ENCODE results near the gene XPR1.

The XPR1 gene

DNA sequence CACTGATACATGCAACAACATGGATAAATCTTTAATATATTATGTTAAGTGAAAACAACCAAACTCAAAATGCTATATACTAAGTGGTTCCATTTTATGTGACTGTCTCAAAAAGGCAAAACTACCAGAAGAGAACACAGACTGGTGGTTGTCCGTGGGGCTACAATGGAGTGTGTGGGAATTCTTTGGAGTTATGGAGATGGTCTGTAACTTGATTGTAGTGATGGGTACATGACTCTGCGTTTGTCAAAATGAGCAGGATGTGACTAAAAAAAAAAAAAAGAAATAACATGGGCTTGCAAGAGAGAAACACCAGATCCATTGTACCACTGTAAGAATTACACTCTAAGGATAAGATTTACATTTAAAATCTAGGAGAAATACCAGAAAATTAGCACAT, 228.7 kb downstream of the XPR1 start:
- no peaks in the 10 kb centered on the region for H3K27me3 ChIP-seq (ENCODE audit: low read depth)
- peaks cover 27% of the 10 kb centered on the region for H3K4me1 ChIP-seq
- H3K4me3 ChIP-seq: no peak overlapping the region
- no peaks in the 10 kb centered on the region for H3K36me3 ChIP-seq (replicated peaks)
- in situ Hi-C loops (cut with MboI; ENCODE audit: low sequenced_read_pairs): loop anchor here (25.0 kb wide), 1 partner anchor 223 kb away; the partner anchor contains the start of gene XPR1
- DNase-seq (ENCODE audit: low spot score in 2 of 2): no peak
- no peaks in the 10 kb centered on the region for H3K9me3 ChIP-seq

DNA sequence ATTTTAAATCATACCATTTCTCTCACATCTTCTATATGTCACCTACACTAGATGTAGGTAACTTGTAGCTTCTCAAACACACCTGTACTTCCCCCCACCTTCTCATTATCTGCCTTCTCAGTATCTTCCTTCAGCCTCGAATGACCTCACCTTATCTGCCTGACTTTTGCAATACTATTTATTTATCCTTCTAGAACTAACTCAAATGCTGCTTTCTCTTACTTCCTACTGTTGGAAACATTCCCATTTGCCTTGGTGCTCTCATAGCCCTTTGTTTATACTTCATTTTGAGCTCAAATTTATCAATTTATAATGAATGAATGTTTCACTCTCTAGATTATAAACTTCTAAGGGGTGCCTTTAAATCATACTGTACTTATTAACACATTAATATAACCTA, 230.5 kb downstream of the XPR1 start:
- no peak for DNase-seq (ENCODE audit: low spot score in 2 of 2)
- no peaks in the 10 kb centered on the region for H3K9me3 ChIP-seq
- in situ Hi-C loops (cut with MboI; ENCODE audit: low sequenced_read_pairs): loop anchor here (25.0 kb wide), 1 partner anchor 225 kb away; the partner anchor contains the start of gene XPR1
- no peaks in the 10 kb centered on the region for H3K27me3 ChIP-seq (ENCODE audit: low read depth)
- no peak overlapping the region for H3K4me3 ChIP-seq
- peaks cover 18% of the 10 kb centered on the region for H3K4me1 ChIP-seq
- H3K36me3 ChIP-seq (replicated peaks): no peaks in the 10 kb centered on the region

DNA sequence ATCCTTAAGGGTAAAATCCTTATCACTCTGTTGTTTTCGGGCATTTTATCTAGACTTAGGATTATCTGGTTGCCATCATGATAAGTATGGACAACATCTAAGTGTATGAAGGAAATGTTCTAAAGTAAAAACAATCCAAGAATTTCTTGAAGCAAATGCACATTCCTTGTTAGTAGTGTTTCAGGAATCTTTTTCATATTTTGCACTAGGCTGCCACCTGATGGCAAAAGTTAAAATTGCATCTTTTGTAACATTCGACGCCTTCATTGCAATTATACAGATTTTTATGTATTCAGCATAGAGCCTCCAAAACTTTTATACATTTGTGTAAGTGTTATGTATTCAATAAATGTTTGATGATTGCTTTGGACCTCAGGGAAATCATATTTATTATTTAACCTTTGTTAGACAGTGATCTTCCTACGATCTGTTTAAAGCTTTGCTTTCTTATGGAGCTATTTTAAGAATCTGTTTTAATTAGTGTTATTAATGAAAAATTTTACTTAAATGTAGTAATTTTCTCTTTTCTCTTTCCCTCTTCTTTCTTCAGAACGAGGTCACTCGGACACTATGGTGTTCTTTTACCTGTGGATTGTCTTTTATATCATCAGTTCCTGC, 231.4 kb downstream of the XPR1 start:
- in situ Hi-C loops (cut with MboI; ENCODE audit: low sequenced_read_pairs): loop anchor here (25.0 kb wide), 1 partner anchor 226 kb away; the partner anchor contains the start of gene XPR1

DNA sequence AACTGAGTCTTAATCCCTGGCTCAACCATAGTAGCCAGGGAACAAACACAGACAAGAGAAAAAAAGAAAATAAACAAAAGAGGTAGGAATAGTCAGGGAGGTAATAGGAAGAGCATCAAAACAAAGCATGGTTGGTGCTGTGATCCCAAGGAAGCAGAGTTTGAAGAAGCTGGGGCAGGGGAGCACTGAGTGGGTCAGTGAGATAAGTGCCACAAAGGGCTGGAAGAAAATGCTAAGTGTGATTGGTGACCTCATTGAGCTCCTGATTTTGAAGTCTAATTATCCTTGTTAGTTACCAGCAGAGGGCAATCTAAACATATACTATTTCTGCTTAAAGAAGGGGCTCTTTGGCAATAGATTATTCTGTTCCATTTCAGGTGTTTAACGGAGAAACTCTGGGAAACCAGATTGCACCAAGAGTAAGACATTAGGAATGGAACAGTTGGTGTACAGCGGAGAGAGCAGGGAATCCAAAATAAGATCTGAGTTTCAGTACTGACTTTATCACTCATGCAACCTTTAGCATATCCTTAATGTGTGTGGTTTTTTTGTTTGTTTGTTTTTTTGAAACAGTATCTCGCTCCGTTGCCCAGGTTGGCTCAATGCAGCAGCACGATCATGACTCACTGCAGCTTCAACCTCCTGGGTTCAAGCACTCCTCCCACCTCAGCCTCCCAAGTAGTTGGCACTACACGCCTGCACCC, 250.1 kb downstream of the XPR1 start:
- in situ Hi-C loops (cut with MboI; ENCODE audit: low sequenced_read_pairs): loop anchor here (5.0 kb wide), 1 partner anchor 265 kb away; no protein-coding TSS in a partner anchor
- no peaks in the 10 kb centered on the region for H3K27me3 ChIP-seq (ENCODE audit: low read depth)
- peak in 1 of 2 experiments; percentile 67 for DNase-seq (ENCODE audit: low spot score in 2 of 2)
- no peak overlapping the region for H3K4me3 ChIP-seq
- H3K4me1 ChIP-seq: no peaks in the 10 kb centered on the region
- H3K36me3 ChIP-seq (replicated peaks): no peaks in the 10 kb centered on the region
- no peaks in the 10 kb centered on the region for H3K9me3 ChIP-seq

More for the DNA sequence above, 231.4 kb downstream of the XPR1 start:
- Histone ChIP-seq H3K9me3 (no peaks in the 10 kb centered on the region), H3K4me1 (peaks cover 18% of the 10 kb centered on the region), H3K27me3 (ENCODE audit: low read depth) (no peaks in the 10 kb centered on the region), H3K36me3 (replicated peaks) (no peaks in the 10 kb centered on the region), H3K4me3 (no peak overlapping the region)
- peak; percentile 54 to 61 for DNase-seq (ENCODE audit: low spot score in 2 of 2)

DNA sequence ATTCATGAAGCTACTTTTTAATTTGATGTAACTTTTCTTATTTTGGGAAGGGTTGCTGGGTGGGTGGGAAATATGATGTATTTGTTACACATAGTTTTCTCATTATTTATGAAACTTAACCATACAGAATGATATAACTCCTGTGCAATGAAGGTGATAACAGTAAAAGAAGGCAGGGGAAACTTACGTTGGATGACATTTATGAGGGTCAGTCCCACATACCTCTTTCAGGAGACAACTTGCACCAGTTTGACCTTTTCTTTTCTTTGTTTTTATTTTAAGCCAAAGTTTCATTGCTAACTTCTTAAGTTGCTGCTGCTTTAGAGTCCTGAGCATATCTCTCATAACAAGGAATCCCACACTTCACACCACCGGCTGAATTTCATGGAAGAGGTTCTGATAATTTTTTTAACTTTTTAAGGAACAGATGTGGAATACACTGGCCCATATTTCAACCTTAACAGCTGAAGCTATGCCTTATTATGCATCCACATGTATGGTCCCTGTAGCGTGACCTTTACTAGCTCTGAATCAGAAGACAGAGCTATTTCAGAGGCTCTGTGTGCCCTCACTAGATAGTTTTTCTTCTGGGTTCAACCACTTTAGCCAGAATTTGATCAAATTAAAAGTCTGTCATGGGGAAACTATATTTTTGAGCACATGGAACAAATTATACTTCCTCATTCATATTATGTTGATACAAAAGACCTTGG, 252.9 kb downstream of the XPR1 start:
- Histone ChIP-seq H3K4me3 (no peak overlapping the region), H3K27me3 (ENCODE audit: low read depth) (no peaks in the 10 kb centered on the region), H3K4me1 (0 out of 2 replicates have a peak, but pooled peaks cover 2% of the 10 kb centered on the region), H3K36me3 (replicated peaks) (no peaks in the 10 kb centered on the region), H3K9me3 (no peaks in the 10 kb centered on the region)
- in situ Hi-C loops (cut with MboI; ENCODE audit: low sequenced_read_pairs): loop anchor here (5.0 kb wide), 1 partner anchor 263 kb away; no protein-coding TSS in a partner anchor
- DNase-seq (ENCODE audit: low spot score in 2 of 2): no peak

DNA sequence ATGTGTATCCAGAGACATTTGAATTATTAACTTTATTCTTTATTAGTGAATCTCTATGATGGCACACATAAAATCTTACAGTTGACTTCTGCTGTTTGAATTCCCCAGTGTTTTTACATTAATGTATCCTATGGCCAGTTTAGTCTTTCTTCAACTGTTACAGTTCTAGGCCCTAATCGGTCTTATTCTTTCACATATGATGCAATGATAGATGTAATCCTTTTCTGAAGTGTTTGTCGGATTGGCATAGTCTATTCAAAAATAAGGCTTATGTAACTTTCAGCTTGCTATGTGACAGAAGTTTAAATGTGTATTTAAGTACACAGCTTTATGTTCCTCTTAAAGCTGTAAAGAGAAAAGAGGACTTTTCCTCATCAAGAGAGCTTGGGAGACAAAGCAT, 254.5 kb downstream of the XPR1 start:
- no peak overlapping the region for H3K4me3 ChIP-seq
- no peak for DNase-seq (ENCODE audit: low spot score in 2 of 2)
- H3K9me3 ChIP-seq: no peaks in the 10 kb centered on the region
- H3K27me3 ChIP-seq (ENCODE audit: low read depth): no peaks in the 10 kb centered on the region
- 0 out of 2 replicates have a peak, but pooled peaks cover 2% of the 10 kb centered on the region for H3K4me1 ChIP-seq
- H3K36me3 ChIP-seq (replicated peaks): no peaks in the 10 kb centered on the region
- in situ Hi-C loops (cut with MboI; ENCODE audit: low sequenced_read_pairs): no loop called here

DNA sequence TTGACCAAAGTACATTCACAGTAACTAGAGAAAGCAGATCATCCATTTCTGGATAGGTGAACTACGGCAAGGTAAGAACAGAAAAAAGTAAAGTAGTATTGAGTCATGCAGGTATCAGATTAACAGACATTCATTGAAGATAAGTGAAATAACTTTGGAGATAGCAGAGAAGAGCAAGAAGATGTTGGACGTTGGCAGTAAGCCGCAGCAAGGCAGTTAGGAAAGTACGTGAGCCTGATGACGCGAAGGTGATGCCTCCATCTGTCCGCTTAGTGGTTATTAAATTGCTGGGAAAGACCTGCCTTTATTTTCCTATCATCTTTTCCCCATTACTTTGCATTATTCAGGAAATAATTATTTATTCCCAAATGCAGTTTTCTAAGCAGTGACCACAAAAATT, 256.0 kb downstream of the XPR1 start:
- Histone ChIP-seq H3K27me3 (ENCODE audit: low read depth) (no peaks in the 10 kb centered on the region), H3K9me3 (no peaks in the 10 kb centered on the region), H3K36me3 (replicated peaks) (no peaks in the 10 kb centered on the region), H3K4me1 (0 out of 2 replicates have a peak, but pooled peaks cover 2% of the 10 kb centered on the region), H3K4me3 (no peak overlapping the region)
- DNase-seq (ENCODE audit: low spot score in 2 of 2): no peak
- in situ Hi-C loops (cut with MboI; ENCODE audit: low sequenced_read_pairs): no loop called here

DNA sequence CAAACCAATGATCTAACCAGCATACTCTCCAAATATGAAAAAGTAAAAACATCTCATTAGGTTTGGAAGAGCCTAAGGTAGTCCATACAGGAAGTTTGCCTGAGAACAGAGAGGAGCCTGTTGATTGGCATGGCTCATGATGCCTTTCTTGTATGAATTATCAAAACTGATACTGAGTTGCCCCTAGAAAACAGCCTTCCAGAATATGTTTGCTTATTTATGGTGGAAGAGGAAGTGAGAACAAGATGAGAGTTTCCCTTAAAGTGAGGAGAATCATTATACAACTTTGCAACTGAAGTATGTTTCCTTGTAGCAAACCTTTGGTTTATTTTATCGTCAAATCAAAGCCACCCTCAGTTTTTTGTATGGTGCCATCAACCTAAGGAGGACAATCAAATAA, 257.0 kb downstream of the XPR1 start:
- H3K27me3 ChIP-seq (ENCODE audit: low read depth): no peaks in the 10 kb centered on the region
- H3K4me1 ChIP-seq: 0 out of 2 replicates have a peak, but pooled peaks cover 2% of the 10 kb centered on the region
- no peak overlapping the region for H3K4me3 ChIP-seq
- no peaks in the 10 kb centered on the region for H3K9me3 ChIP-seq
- H3K36me3 ChIP-seq (replicated peaks): no peaks in the 10 kb centered on the region
- in situ Hi-C loops (cut with MboI; ENCODE audit: low sequenced_read_pairs): no loop called here
- DNase-seq (ENCODE audit: low spot score in 2 of 2): no peak

DNA sequence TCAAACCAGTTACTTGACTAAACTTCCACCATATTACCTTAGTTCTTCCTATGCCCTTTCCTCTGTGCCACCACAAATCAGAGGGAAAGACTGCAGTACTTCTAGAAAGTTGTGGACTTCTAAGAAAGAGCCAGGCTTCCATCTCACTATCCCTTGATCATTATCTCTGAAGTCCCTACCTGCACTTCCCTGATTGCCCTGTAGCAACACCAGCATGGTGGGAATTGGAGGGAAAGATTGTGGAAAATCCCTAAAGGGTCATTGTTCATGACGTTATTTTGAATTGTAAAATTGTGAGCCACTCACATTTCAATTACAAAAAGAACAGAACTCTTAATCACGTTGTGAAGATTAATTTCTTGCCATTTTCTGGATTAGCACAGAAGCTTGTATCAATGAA, 257.5 kb downstream of the XPR1 start:
- no peaks in the 10 kb centered on the region for H3K27me3 ChIP-seq (ENCODE audit: low read depth)
- 0 out of 2 replicates have a peak, but pooled peaks cover 2% of the 10 kb centered on the region for H3K4me1 ChIP-seq
- DNase-seq (ENCODE audit: low spot score in 2 of 2): no peak
- in situ Hi-C loops (cut with MboI; ENCODE audit: low sequenced_read_pairs): no loop called here
- no peak overlapping the region for H3K4me3 ChIP-seq
- H3K36me3 ChIP-seq (replicated peaks): no peaks in the 10 kb centered on the region
- no peaks in the 10 kb centered on the region for H3K9me3 ChIP-seq

DNA sequence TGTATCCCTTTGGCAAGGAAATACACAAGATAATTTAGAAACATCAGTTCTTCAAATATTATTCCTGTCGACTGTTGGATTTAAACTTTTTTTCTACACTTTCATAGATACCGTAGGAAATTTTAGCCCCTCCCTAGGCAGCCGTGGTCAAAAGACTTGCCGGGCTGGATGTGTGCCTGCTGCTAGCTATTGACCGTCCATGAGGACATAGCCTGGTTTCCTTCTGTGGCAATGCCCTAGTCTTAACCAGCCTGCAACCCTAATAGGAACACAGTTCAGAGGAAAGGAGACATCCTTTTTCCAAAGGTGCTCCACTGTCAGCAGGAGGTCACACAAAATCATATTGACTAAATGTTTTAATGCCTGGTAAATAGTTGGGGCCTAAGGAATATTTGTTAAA, 260.4 kb downstream of the XPR1 start:
- Histone ChIP-seq H3K27me3 (ENCODE audit: low read depth) (no peaks in the 10 kb centered on the region), H3K4me1 (0 out of 2 replicates have a peak, but pooled peaks cover 2% of the 10 kb centered on the region), H3K9me3 (no peaks in the 10 kb centered on the region), H3K36me3 (replicated peaks) (no peaks in the 10 kb centered on the region), H3K4me3 (no peak overlapping the region)
- in situ Hi-C loops (cut with MboI; ENCODE audit: low sequenced_read_pairs): no loop called here
- DNase-seq (ENCODE audit: low spot score in 2 of 2): no peak

DNA sequence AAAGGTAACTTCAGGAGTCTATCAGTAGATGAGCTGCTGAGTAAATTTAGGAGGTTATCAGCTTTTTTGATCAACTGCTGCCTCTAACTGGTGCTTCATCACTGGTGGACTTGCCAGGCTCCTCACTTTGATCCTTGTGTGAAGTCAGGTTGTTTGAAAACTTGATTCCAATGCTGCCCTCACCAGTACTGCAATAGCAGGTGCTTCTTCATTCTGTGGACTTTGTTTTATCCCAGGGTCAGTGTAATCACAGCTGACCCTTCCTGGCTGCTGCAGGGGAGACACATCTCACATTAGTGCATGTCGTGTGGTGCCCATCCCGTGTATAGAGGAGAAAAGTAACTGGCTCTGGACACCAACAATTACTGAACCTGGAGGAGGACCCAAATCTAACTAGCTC, 260.9 kb downstream of the XPR1 start:
- H3K9me3 ChIP-seq: no peaks in the 10 kb centered on the region

DNA sequence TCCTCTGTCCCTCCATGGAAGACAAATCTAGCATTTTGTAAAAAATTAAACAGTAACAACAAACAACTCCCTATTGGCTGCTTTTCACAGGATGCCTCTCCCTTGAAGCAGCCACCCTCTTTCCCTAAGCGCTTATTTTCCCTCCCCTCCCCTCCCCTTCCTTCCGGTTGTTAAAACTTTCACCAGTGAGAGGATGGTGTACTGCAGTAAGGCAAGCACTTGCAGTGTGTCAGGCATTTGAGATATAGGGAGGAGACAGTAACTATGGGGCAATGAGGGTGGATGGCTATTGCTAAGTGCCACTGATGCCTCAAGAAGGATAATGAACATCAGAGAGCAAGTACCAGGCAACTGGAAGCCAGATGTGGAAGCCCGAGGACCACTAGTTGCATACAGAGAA, 261.8 kb downstream of the XPR1 start:
- DNase-seq (ENCODE audit: low spot score in 2 of 2): no peak
- Histone ChIP-seq H3K4me1 (0 out of 2 replicates have a peak, but pooled peaks cover 2% of the 10 kb centered on the region), H3K36me3 (replicated peaks) (no peaks in the 10 kb centered on the region), H3K9me3 (no peaks in the 10 kb centered on the region), H3K4me3 (no peak overlapping the region), H3K27me3 (ENCODE audit: low read depth) (no peaks in the 10 kb centered on the region)
- in situ Hi-C loops (cut with MboI; ENCODE audit: low sequenced_read_pairs): no loop called here

More for the DNA sequence above, 260.9 kb downstream of the XPR1 start:
- no peaks in the 10 kb centered on the region for H3K27me3 ChIP-seq (ENCODE audit: low read depth)
- no peaks in the 10 kb centered on the region for H3K36me3 ChIP-seq (replicated peaks)
- H3K4me1 ChIP-seq: 0 out of 2 replicates have a peak, but pooled peaks cover 2% of the 10 kb centered on the region
- in situ Hi-C loops (cut with MboI; ENCODE audit: low sequenced_read_pairs): no loop called here
- no peak overlapping the region for H3K4me3 ChIP-seq
- DNase-seq (ENCODE audit: low spot score in 2 of 2): no peak

DNA sequence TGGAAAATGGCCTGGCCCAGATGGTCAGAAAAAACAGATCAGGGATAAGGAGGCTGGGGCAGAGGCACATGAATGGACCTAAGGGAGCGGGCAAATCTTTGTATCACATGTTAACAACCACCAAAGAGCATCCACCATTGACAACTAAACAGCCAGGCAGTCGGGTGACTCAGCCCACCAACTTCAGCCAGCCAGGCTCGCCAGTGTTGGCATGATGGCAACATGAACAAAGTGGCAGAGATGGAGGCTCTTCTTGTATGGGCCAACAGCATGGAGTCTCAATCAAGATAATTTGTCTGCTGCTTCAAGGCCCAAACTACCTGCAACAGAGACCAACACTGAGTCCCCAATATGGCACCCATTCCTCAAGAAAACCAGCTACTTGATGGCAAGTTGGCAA, 264.3 kb downstream of the XPR1 start:
- Histone ChIP-seq H3K4me3 (no peak overlapping the region), H3K9me3 (no peaks in the 10 kb centered on the region), H3K4me1 (no peaks in the 10 kb centered on the region), H3K36me3 (replicated peaks) (no peaks in the 10 kb centered on the region), H3K27me3 (ENCODE audit: low read depth) (no peaks in the 10 kb centered on the region)
- in situ Hi-C loops (cut with MboI; ENCODE audit: low sequenced_read_pairs): no loop called here
- DNase-seq (ENCODE audit: low spot score in 2 of 2): no peak
